Neural cell (in vitro differentiated cells): ENCODE data around the gene ZBTB46. TPM values are rescaled to one million over a fixed set of nuclear protein-coding genes. Genes with fewer than 3 reads are reported as not detected.

Experiments
- H2AFZ ChIP-seq: fragments of 200-600, 300-800 bp; sonication (generic), shearing (Covaris generic); 2 replicates; pipeline ENCODE4 v1.6.0; 2014; ENCODE audit warnings: low read depth, mild to moderate bottlenecking, antibody characterized with exemption, low read length, moderate library complexity
- H3F3A ChIP-seq: fragments of 200-600 bp; shearing (Covaris generic); 2 replicates; pipeline ENCODE4 v1.6.1; 2016; ENCODE audit warnings: mild to moderate bottlenecking, moderate library complexity, mixed read lengths, antibody characterized with exemption, low read length; ENCODE audit not compliant: insufficient read depth, poor library complexity, severe bottlenecking
- H3K27ac ChIP-seq: fragments of 200-600, 300-800 bp; sonication (generic), shearing (Covaris generic); 2 replicates; pipeline ENCODE4 v1.5.1; 2014; ENCODE audit warnings: mild to moderate bottlenecking, low read length, moderate library complexity
- H3K27me3 ChIP-seq: fragments of 300-800, 200-600 bp; sonication (generic), shearing (Covaris generic); 2 replicates; pipeline ENCODE4 v1.6.0; 2014; ENCODE audit warnings: mild to moderate bottlenecking, low read depth, low read length, moderate library complexity; ENCODE audit not compliant: insufficient read depth
- H3K36me3 ChIP-seq: fragments of 300-800, 200-600 bp; sonication (generic), shearing (Covaris generic); 2 replicates; pipeline ENCODE4 v1.5.1; 2014; ENCODE audit warnings: mild to moderate bottlenecking, antibody characterized with exemption, low read length, moderate library complexity; ENCODE audit not compliant: insufficient read depth
- H3K4me2 ChIP-seq: fragments of 300-800, 200-600 bp; sonication (generic), shearing (Covaris generic); 2 replicates; pipeline ENCODE4 v1.6.0; 2014; ENCODE audit warnings: mild to moderate bottlenecking, low read length
- H3K4me3 ChIP-seq: fragments of 300-800, 200-600 bp; sonication (generic), shearing (Covaris generic); 2 replicates; pipeline ENCODE4 v1.5.1; 2014; ENCODE audit warnings: mild to moderate bottlenecking, low read length, moderate library complexity
- H3K79me2 ChIP-seq: fragments of 200-600 bp; shearing (Covaris generic); replicated peaks from 2 replicates; pipeline ENCODE4 v1.6.0; 2014; ENCODE audit warnings: mild to moderate bottlenecking, low read length, moderate library complexity; ENCODE audit not compliant: insufficient read depth
- H3K9ac ChIP-seq: fragments of 300-800, 200-600 bp; sonication (generic), shearing (Covaris generic); 2 replicates; pipeline ENCODE4 v1.6.1; 2016; ENCODE audit warnings: mild to moderate bottlenecking, low read length, mixed read lengths
- H3K9me2 ChIP-seq: fragments of 200-600 bp; shearing (Covaris generic); 2 replicates; pipeline ENCODE4 v1.6.1; 2016; ENCODE audit warnings: mild to moderate bottlenecking, low read length, mixed read lengths; ENCODE audit not compliant: insufficient read depth
- H3K9me3 ChIP-seq: fragments of 200-600, 300-800 bp; sonication (generic), shearing (Covaris generic); 2 replicates; pipeline ENCODE4 v1.6.1; 2016; ENCODE audit warnings: mild to moderate bottlenecking, mixed run types, low read length, moderate library complexity, mixed read lengths
- H4K20me1 ChIP-seq: fragments of 200-600 bp; shearing (Covaris generic); 2 replicates; pipeline ENCODE4 v1.6.1; 2016; ENCODE audit warnings: mild to moderate bottlenecking, mixed run types; ENCODE audit not compliant: insufficient read depth
- CTCF ChIP-seq: fragments of 450-650 bp; IDR thresholded peaks from 2 replicates; pipeline ENCODE4 v1.5.1; 2014; ENCODE audit warnings: antibody characterized with exemption, mild to moderate bottlenecking, moderate library complexity; ENCODE audit not compliant: poor library complexity, severe bottlenecking
- EP300 ChIP-seq: fragments of 450-650 bp; conservative IDR thresholded peaks from 2 replicates; pipeline ENCODE4 v1.6.1; 2014; ENCODE audit warnings: antibody characterized with exemption, mild to moderate bottlenecking, moderate library complexity; ENCODE audit not compliant: poor library complexity, severe bottlenecking
- EZH2 ChIP-seq: fragments of 200-600, 300-800 bp; shearing (Covaris generic), sonication (generic); IDR thresholded peaks from 2 replicates; pipeline ENCODE4 v1.6.1; 2014; ENCODE audit warnings: antibody characterized with exemption, low read length, borderline replicate concordance, mild to moderate bottlenecking; ENCODE audit not compliant: insufficient read depth, poor library complexity, severe bottlenecking
- MXI1 ChIP-seq: fragments of 450-650 bp; conservative IDR thresholded peaks from 2 replicates; pipeline ENCODE4 v1.6.1; 2014; ENCODE audit warnings: antibody characterized with exemption, mild to moderate bottlenecking; ENCODE audit not compliant: poor library complexity, severe bottlenecking
- POLR2AphosphoS5 ChIP-seq: IDR thresholded peaks from 2 replicates; pipeline ENCODE4 v1.6.1; 2012
- RAD21 ChIP-seq: fragments of 450-650 bp; conservative IDR thresholded peaks from 2 replicates; pipeline ENCODE4 v1.6.1; 2014; ENCODE audit warnings: antibody characterized with exemption, mild to moderate bottlenecking, moderate library complexity
- REST ChIP-seq: IDR thresholded peaks from 2 replicates; pipeline ENCODE4 v1.6.1; 2012; ENCODE audit warnings: borderline replicate concordance
- SMC3 ChIP-seq: fragments of 450-650 bp; conservative IDR thresholded peaks from 2 replicates; pipeline ENCODE4 v1.6.1; 2014; ENCODE audit warnings: antibody characterized with exemption, mild to moderate bottlenecking, moderate library complexity; ENCODE audit not compliant: poor library complexity
- TAF1 ChIP-seq: IDR thresholded peaks from 2 replicates; pipeline ENCODE4 v1.6.1; 2012; ENCODE audit warnings: low read depth
- polyA plus RNA-seq: library from polyadenylated mRNA; depleted of rRNA; stranded (reverse); fragments of >200 nt; gene quantifications from 2 replicates; pipeline ENCODE4 v1.2.3, GENCODE V29; 2014

The ZBTB46 gene
- polyA plus RNA-seq, 1 donor from 2014 or later: 15.0 TPM

- Histone ChIP-seq H3K4me3 (no peak overlapping the region), H3K36me3 (no peaks in the 10 kb centered on the region), H3K9ac (no peak overlapping the region), H2AFZ (no peak overlapping the region), H4K20me1 (no peaks in the 10 kb centered on the region), H3K9me3 (no peaks in the 10 kb centered on the region), H3K9me2 (no peaks in the 10 kb centered on the region), H3K4me2 (no peak overlapping the region), H3K27ac (no peak overlapping the region), H3K79me2 (no peaks in the 10 kb centered on the region), H3K27me3 (peaks cover 12% of the 10 kb centered on the region), H3F3A (no peaks in the 10 kb centered on the region)
- TF ChIP-seq RAD21 (no peak), POLR2AphosphoS5 (no peak), EP300 (no peak), EZH2 (no peak), CTCF (no peak), REST (no peak), SMC3 (no peak), TAF1 (no peak), MXI1 (no peak)
Observed at GRCh38 chr20:63836458-63837344, 5.6 kb upstream of the ZBTB46 start.

GRCh38 chr20:63835021-63835858 lies 4.2 kb upstream of the ZBTB46 start:
- Histone ChIP-seq H3K36me3 (no peaks in the 10 kb centered on the region), H3K27me3 (peaks cover 12% of the 10 kb centered on the region), H3F3A (no peaks in the 10 kb centered on the region), H2AFZ (no peak overlapping the region), H3K4me3 (no peak overlapping the region), H3K4me2 (no peak overlapping the region), H3K9ac (no peak overlapping the region), H3K79me2 (no peaks in the 10 kb centered on the region), H3K9me3 (no peaks in the 10 kb centered on the region), H4K20me1 (no peaks in the 10 kb centered on the region), H3K9me2 (no peaks in the 10 kb centered on the region), H3K27ac (no peak overlapping the region)
- TF ChIP-seq TAF1: no peak
